GM12892 (cell line): ENCODE measurements around the gene RAPGEF2.

Experiments used
- POLR2A ChIP-seq: IDR thresholded peaks from 2 replicates; pipeline ENCODE4 v1.6.1; 2011; ENCODE audit warnings: low read depth, low read length, control low read depth
- POLR2AphosphoS5 ChIP-seq: IDR thresholded peaks from 2 replicates; pipeline ENCODE4 v1.6.1; 2011; ENCODE audit warnings: low read depth, low read length, control low read depth
- TAF1 ChIP-seq: IDR thresholded peaks from 2 replicates; pipeline ENCODE4 v1.6.1; 2011; ENCODE audit warnings: low read depth, mild to moderate bottlenecking, control low read depth, low read length, borderline replicate concordance

- no peak for TF ChIP-seq TAF1
- no peak for TF ChIP-seq POLR2A
- no peak for TF ChIP-seq POLR2AphosphoS5
Observed at GRCh38 chr4:159146488-159146887, 43.6 kb downstream of the RAPGEF2 start.
